ENCODE measurements around the gene PACRG. TPM values are rescaled to one million over a fixed set of nuclear protein-coding genes. Genes with fewer than 3 reads are reported as not detected.

PACRG gene
- total RNA-seq, 1 experiment from 2014 or later, result 0.44 TPM

GRCh38 chr6:162727322-162728182 is at the start of gene PACRG, which contains the start of gene PRKN (continued):
- no peak for TF ChIP-seq SMAD3 (CRISPR knock-in tag; IDR thresholded peaks at IDR 0.05; ENCODE audit: borderline replicate concordance)
- no peak for TF ChIP-seq PREB (CRISPR knock-in tag; IDR thresholded peaks at IDR 0.05; ENCODE audit: borderline replicate concordance)
- TF ChIP-seq STAT6 (CRISPR knock-in tag; conservative IDR thresholded peaks at IDR 0.05; ENCODE audit: low read depth), result 0 out of 2 replicates have a peak, but pooled peaks have one; percentile 51
- TF ChIP-seq TP53 (CRISPR knock-in tag; IDR thresholded peaks at IDR 0.05), result no peak
- peak; percentile 86; the same call in 1 of the 2 replicates for TF ChIP-seq ARID4B (CRISPR knock-in tag; IDR thresholded peaks at IDR 0.05; ENCODE audit: borderline replicate concordance)
- TF ChIP-seq USF1 (CRISPR knock-in tag; IDR thresholded peaks at IDR 0.05), result no peak
- TF ChIP-seq ETV6 (CRISPR knock-in tag; IDR thresholded peaks at IDR 0.05), result peak; percentile 16
- TF ChIP-seq NR3C1 (CRISPR knock-in tag; conservative IDR thresholded peaks at IDR 0.05; ENCODE audit: low read depth), result 0 out of 2 replicates have a peak, but pooled peaks have one; percentile 59
- TF ChIP-seq SMAD4 (CRISPR knock-in tag; IDR thresholded peaks at IDR 0.05), result no peak
- TF ChIP-seq E2F4 (CRISPR knock-in tag; IDR thresholded peaks at IDR 0.05; ENCODE audit: borderline replicate concordance, low read depth), result no peak
- TF ChIP-seq NFE2L1 (CRISPR knock-in tag; IDR thresholded peaks at IDR 0.05), result no peak
- TF ChIP-seq RELA (CRISPR knock-in tag; IDR thresholded peaks at IDR 0.05; ENCODE audit: borderline replicate concordance), result 0 out of 2 replicates have a peak, but pooled peaks have one; percentile 52
- no peak for TF ChIP-seq ZNF281 (CRISPR knock-in tag; IDR thresholded peaks at IDR 0.05)
- no peak for TF ChIP-seq AR (CRISPR knock-in tag; IDR thresholded peaks at IDR 0.05)
- TF ChIP-seq MLX (CRISPR knock-in tag; IDR thresholded peaks at IDR 0.05), result no peak
- no peak for TF ChIP-seq RORB (CRISPR knock-in tag; IDR thresholded peaks at IDR 0.05)
- no peak for TF ChIP-seq ZSCAN18 (CRISPR knock-in tag; IDR thresholded peaks at IDR 0.05)
